Loucy (cell line): Measurements from ENCODE around the gene FOXK2.

Experiments
- H2AFZ ChIP-seq: fragments of 200-600 bp; sonication (generic); 2 replicates; pipeline ENCODE4 v1.6.0; 2016; ENCODE audit warnings: antibody characterized with exemption, mild to moderate bottlenecking, low read length, moderate library complexity
- H3F3A ChIP-seq: fragments of 200-600 bp; 2 replicates; pipeline ENCODE4 v1.6.0; 2016; ENCODE audit warnings: antibody characterized with exemption, low read depth, mild to moderate bottlenecking
- H3K27me3 ChIP-seq: fragments of 200-600 bp; sonication (generic); 2 replicates; pipeline ENCODE4 v1.6.1; 2014; ENCODE audit warnings: low read length, mild to moderate bottlenecking; ENCODE audit not compliant: insufficient read depth, poor library complexity, severe bottlenecking
- H3K36me3 ChIP-seq: fragments of 200-600 bp; sonication (generic); 2 replicates; pipeline ENCODE4 v1.6.1; 2016; ENCODE audit warnings: low read length; ENCODE audit not compliant: insufficient read depth
- H3K4me1 ChIP-seq: fragments of 200-600 bp; sonication (generic); 2 replicates; pipeline ENCODE4 v1.5.1; 2014; ENCODE audit warnings: low read length, mild to moderate bottlenecking; ENCODE audit not compliant: insufficient read depth, poor library complexity, severe bottlenecking
- H3K4me2 ChIP-seq: fragments of 200-600 bp; sonication (generic); 2 replicates; pipeline ENCODE4 v1.6.0; 2014; ENCODE audit warnings: antibody characterized with exemption, low read length, low read depth, mild to moderate bottlenecking; ENCODE audit not compliant: poor library complexity, severe bottlenecking
- H3K4me3 ChIP-seq: fragments of 200-600 bp; sonication (generic); 2 replicates; pipeline ENCODE4 v1.5.1; 2014; ENCODE audit warnings: low read length, mild to moderate bottlenecking, mixed read lengths; ENCODE audit not compliant: poor library complexity, severe bottlenecking
- H3K79me2 ChIP-seq: fragments of 200-600 bp; sonication (generic); 2 replicates; pipeline ENCODE4 v1.6.1; 2014; ENCODE audit warnings: low read length; ENCODE audit not compliant: insufficient read depth
- H3K9ac ChIP-seq: fragments of 200-600 bp; sonication (generic); 2 replicates; pipeline ENCODE4 v1.6.0; 2014; ENCODE audit warnings: mild to moderate bottlenecking, low read depth, low read length, moderate library complexity; ENCODE audit not compliant: poor library complexity, severe bottlenecking
- H3K9me2 ChIP-seq: fragments of 200-600 bp; sonication (generic); replicated peaks from 2 replicates; pipeline ENCODE4 v1.6.1; 2016; ENCODE audit warnings: low read depth, low read length, mixed read lengths
- H3K9me3 ChIP-seq: fragments of 200-600 bp; sonication (generic); 2 replicates; pipeline ENCODE4 v1.6.1; 2014; ENCODE audit warnings: mild to moderate bottlenecking, antibody characterized with exemption, low read length, low read depth; ENCODE audit not compliant: insufficient read depth
- H4K20me1 ChIP-seq: fragments of 200-600 bp; sonication (generic); 2 replicates; pipeline ENCODE4 v1.6.0; 2014; ENCODE audit warnings: antibody characterized with exemption, low read length, mild to moderate bottlenecking; ENCODE audit not compliant: insufficient read depth, poor library complexity, severe bottlenecking
- EZH2phosphoT487 ChIP-seq: fragments of 200-600 bp; IDR thresholded peaks from 2 replicates; pipeline ENCODE4 v1.6.1; 2018; ENCODE audit warnings: antibody characterized with exemption, mild to moderate bottlenecking, moderate library complexity, borderline replicate concordance
- TF ChIP-seq, protein P1 (sequence below): fragments of 200-600 bp; sonication (generic); conservative IDR thresholded peaks from 2 replicates; pipeline ENCODE4 v1.5.1; 2014; ENCODE audit warnings: mild to moderate bottlenecking, antibody characterized with exemption, low read length

Gene FOXK2

DNA sequence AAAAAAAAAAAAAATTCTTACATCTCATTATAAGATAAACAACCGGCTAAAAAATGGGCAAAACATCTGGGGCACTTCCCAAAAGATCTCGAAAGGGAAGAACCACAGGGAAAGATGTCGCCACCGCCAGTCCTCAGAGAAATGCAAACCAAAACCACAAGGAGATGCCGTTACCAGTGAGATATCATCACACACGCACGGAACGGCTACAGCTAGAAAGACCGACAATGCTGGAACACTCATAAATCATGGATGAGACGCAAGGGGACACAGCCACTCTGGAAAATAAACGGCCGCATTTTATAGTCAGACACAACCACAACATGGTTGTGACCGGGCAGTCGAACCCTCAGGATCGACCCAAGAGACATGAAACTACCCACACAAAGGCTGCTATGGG is 104.2 kb downstream of the FOXK2 start:
- Histone ChIP-seq H3K9me3 (no peaks in the 10 kb centered on the region), H4K20me1 (peaks cover 3% of the 10 kb centered on the region), H3K79me2 (peaks cover 5% of the 10 kb centered on the region; the same call in 1 of the 2 replicates), H3F3A (no peaks in the 10 kb centered on the region), H3K27me3 (no peaks in the 10 kb centered on the region), H3K9me2 (no peaks in the 10 kb centered on the region), H3K36me3 (peaks cover 86% of the 10 kb centered on the region; the same call in 1 of the 2 replicates), H3K4me3 (no peak overlapping the region), H3K9ac (no peak overlapping the region), H3K4me1 (no peaks in the 10 kb centered on the region), H2AFZ (no peak overlapping the region), H3K4me2 (no peak overlapping the region)
- no peak for TF ChIP-seq EZH2phosphoT487
- TF ChIP-seq, protein P1, sequence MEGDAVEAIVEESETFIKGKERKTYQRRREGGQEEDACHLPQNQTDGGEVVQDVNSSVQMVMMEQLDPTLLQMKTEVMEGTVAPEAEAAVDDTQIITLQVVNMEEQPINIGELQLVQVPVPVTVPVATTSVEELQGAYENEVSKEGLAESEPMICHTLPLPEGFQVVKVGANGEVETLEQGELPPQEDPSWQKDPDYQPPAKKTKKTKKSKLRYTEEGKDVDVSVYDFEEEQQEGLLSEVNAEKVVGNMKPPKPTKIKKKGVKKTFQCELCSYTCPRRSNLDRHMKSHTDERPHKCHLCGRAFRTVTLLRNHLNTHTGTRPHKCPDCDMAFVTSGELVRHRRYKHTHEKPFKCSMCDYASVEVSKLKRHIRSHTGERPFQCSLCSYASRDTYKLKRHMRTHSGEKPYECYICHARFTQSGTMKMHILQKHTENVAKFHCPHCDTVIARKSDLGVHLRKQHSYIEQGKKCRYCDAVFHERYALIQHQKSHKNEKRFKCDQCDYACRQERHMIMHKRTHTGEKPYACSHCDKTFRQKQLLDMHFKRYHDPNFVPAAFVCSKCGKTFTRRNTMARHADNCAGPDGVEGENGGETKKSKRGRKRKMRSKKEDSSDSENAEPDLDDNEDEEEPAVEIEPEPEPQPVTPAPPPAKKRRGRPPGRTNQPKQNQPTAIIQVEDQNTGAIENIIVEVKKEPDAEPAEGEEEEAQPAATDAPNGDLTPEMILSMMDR = no peak

DNA sequence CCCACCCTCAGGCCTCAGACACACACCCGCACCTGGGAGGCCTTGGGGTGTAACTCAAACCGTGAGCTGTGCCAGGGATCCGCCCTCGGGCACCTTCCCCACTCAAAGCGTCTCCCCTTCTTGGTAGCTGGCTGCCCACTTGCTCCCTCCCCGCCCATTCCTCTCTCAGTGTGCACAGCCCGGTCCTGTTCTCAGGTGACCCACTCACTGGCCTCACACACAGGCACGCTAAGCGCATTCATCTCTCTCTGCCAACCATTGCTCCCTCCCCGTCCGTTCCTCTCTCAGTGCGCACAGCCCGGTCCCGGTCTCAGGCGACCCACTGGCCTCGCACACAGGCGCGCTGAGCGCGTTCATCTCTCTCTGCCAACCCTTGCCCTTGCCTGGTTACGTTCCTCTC is 107.9 kb downstream of the FOXK2 start:
- TF ChIP-seq, protein P1 = no peak
- no peak for TF ChIP-seq EZH2phosphoT487
- Histone ChIP-seq H3F3A (no peaks in the 10 kb centered on the region), H4K20me1 (peaks cover 10% of the 10 kb centered on the region), H3K4me1 (no peaks in the 10 kb centered on the region), H3K4me3 (no peak overlapping the region), H3K9me2 (no peaks in the 10 kb centered on the region), H3K9ac (no peak overlapping the region), H3K79me2 (peaks cover 23% of the 10 kb centered on the region), H3K36me3 (peaks cover 79% of the 10 kb centered on the region; the same call in 1 of the 2 replicates), H3K4me2 (no peak overlapping the region), H3K9me3 (no peaks in the 10 kb centered on the region), H2AFZ (no peak overlapping the region), H3K27me3 (no peaks in the 10 kb centered on the region)

DNA sequence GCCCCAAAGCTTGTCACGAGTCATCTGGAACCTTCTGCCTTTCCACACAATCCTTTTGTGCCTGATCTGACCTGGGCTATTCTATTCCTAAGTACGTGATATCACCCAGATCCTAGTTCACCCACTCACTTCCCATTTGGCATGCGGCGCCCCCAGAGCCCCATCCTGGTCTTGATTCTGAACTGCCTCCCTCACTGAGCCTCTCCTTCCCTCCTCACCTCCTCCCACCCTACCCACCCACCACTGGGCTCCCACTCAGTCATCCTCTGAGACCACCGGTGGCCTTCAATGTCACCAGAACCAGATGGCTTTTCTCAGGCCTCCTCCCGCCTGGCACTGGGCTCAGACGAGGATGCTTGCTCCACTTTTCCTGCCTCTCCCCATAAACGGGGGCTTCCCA is 110.2 kb downstream of the FOXK2 start:
- Histone ChIP-seq H4K20me1 (peaks cover 14% of the 10 kb centered on the region), H3F3A (no peaks in the 10 kb centered on the region), H3K36me3 (peaks cover 82% of the 10 kb centered on the region; the same call in 1 of the 2 replicates), H3K27me3 (no peaks in the 10 kb centered on the region), H2AFZ (no peak overlapping the region), H3K9me2 (no peaks in the 10 kb centered on the region), H3K9me3 (no peaks in the 10 kb centered on the region), H3K79me2 (peaks cover 46% of the 10 kb centered on the region), H3K9ac (no peak overlapping the region), H3K4me1 (no peaks in the 10 kb centered on the region), H3K4me3 (no peak overlapping the region), H3K4me2 (no peak overlapping the region)
- TF ChIP-seq, protein P1 = no peak
- TF ChIP-seq EZH2phosphoT487 = no peak
